GM23338 (cell line): ENCODE results near the gene MFAP5. TPM values are rescaled to one million over a fixed set of nuclear protein-coding genes. Genes with fewer than 3 reads are reported as not detected.

Experiments
- ATAC-seq: fragments of 200-7000 bp; cut with Tn5 transposase; 3 replicates; pipeline ENCODE4 v1.9.1; 2020
- DNase-seq: peaks from one replicate; pipeline ENCODE4 v3.0.0-alpha.2; 2015; ENCODE audit warnings: low spot score
- H2AFZ ChIP-seq: fragments of 200-600 bp; sonication (generic); 2 replicates; pipeline ENCODE4 v1.8.0; 2016; ENCODE audit warnings: antibody characterized with exemption, mild to moderate bottlenecking, moderate library complexity
- H3F3A ChIP-seq: fragments of 200-600 bp; sonication (generic); replicated peaks from 2 replicates; pipeline ENCODE4 v1.8.0; 2017; ENCODE audit warnings: antibody characterized with exemption, mixed run types, low read depth
- H3K27ac ChIP-seq: fragments of 200-600 bp; sonication (generic); 2 replicates; pipeline ENCODE4 v1.6.1; 2016; ENCODE audit warnings: low read depth
- H3K27me3 ChIP-seq: fragments of 200-600 bp; sonication (generic); 2 replicates; pipeline ENCODE4 v1.8.0; 2016; ENCODE audit warnings: mild to moderate bottlenecking, mixed run types, moderate library complexity; ENCODE audit not compliant: insufficient read depth
- H3K36me3 ChIP-seq: fragments of 200-600 bp; sonication (generic); 2 replicates; pipeline ENCODE4 v1.8.0; 2016; ENCODE audit warnings: mild to moderate bottlenecking; ENCODE audit not compliant: insufficient read depth
- H3K4me1 ChIP-seq: fragments of 200-600 bp; sonication (generic); 2 replicates; pipeline ENCODE4 v1.8.0; 2016; ENCODE audit warnings: mild to moderate bottlenecking, moderate library complexity; ENCODE audit not compliant: insufficient read depth
- H3K4me2 ChIP-seq: fragments of 200-600 bp; sonication (generic); 2 replicates; pipeline ENCODE4 v1.7.1; 2017; ENCODE audit warnings: mixed run types
- H3K4me3 ChIP-seq: fragments of 200-600 bp; sonication (generic); 2 replicates; pipeline ENCODE4 v1.6.1; 2016; ENCODE audit warnings: mixed run types
- H3K79me2 ChIP-seq: fragments of 200-600 bp; sonication (generic); replicated peaks from 2 replicates; pipeline ENCODE4 v1.8.0; 2017; ENCODE audit warnings: mild to moderate bottlenecking; ENCODE audit not compliant: insufficient read depth
- H3K9me2 ChIP-seq: fragments of 200-600 bp; sonication (generic); 2 replicates; pipeline ENCODE4 v1.8.0; 2017; ENCODE audit not compliant: insufficient read depth
- H4K20me1 ChIP-seq: fragments of 200-600 bp; sonication (generic); replicated peaks from 2 replicates; pipeline ENCODE4 v1.8.0; 2017; ENCODE audit warnings: mild to moderate bottlenecking; ENCODE audit not compliant: insufficient read depth
- H3K27ac Mint-ChIP-seq: 2 replicates; pipeline ENCODE4 v1.8.0; 2020; ENCODE audit warnings: inconsistent platforms, mild to moderate bottlenecking, moderate library complexity, mixed read lengths
- H3K27me3 Mint-ChIP-seq: 3 replicates; pipeline ENCODE4 v1.8.0; 2022; ENCODE audit warnings: low read depth, mild to moderate bottlenecking, moderate library complexity, mixed read lengths, inconsistent platforms; ENCODE audit not compliant: insufficient read depth, poor library complexity
- H3K36me3 Mint-ChIP-seq: 3 replicates; pipeline ENCODE4 v1.8.0; 2021; ENCODE audit warnings: low read depth, mild to moderate bottlenecking, inconsistent platforms, moderate library complexity, mixed read lengths
- H3K4me1 Mint-ChIP-seq: 3 replicates; pipeline ENCODE4 v1.8.0; 2020; ENCODE audit warnings: mild to moderate bottlenecking, inconsistent platforms, mixed read lengths
- H3K4me3 Mint-ChIP-seq: 3 replicates; pipeline ENCODE4 v1.8.0; 2021; ENCODE audit warnings: moderate library complexity, mild to moderate bottlenecking, inconsistent platforms, mixed read lengths
- H3K9me3 Mint-ChIP-seq: 3 replicates; pipeline ENCODE4 v1.8.0; 2020; ENCODE audit warnings: moderate library complexity, mild to moderate bottlenecking, inconsistent platforms, mixed read lengths
- CREB1 ChIP-seq: fragments of 250-450 bp; sonication (Bioruptor Pico); IDR thresholded peaks from 2 replicates; pipeline ENCODE4 v1.5.0; 2020; ENCODE audit warnings: low read depth, mild to moderate bottlenecking, moderate library complexity
- CTCF ChIP-seq, 2 experiments: fragments of 200-600 bp in 1 of 2; sonication (generic) in 1 of 2; conservative IDR thresholded peaks; 2 replicates each; pipeline versions ENCODE4 v1.5.1 to v1.6.1; 2016 to 2017; ENCODE audit warnings: antibody characterized with exemption in 2 of 2, low read depth in 2 of 2, mild to moderate bottlenecking in 2 of 2, moderate library complexity in 1 of 2
- ETS1 ChIP-seq: IDR thresholded peaks from 2 replicates; pipeline ENCODE4 v1.6.1; 2016; ENCODE audit warnings: antibody characterized with exemption
- EZH2 ChIP-seq: fragments of 200-600 bp; sonication (generic); IDR thresholded peaks from one replicate; pipeline ENCODE4 v1.8.0; 2017; ENCODE audit warnings: antibody characterized with exemption, mild to moderate bottlenecking, low read depth; ENCODE audit not compliant: unreplicated experiment
- JUNB ChIP-seq: IDR thresholded peaks from one replicate; pipeline ENCODE4 v1.6.1; 2016; ENCODE audit warnings: antibody characterized with exemption; ENCODE audit not compliant: unreplicated experiment
- NANOG ChIP-seq: IDR thresholded peaks from 2 replicates; pipeline ENCODE4 v1.6.1; 2016; ENCODE audit warnings: antibody characterized with exemption, borderline replicate concordance
- POLR2AphosphoS5 ChIP-seq: IDR thresholded peaks from 2 replicates; pipeline ENCODE4 v1.6.1; 2016; ENCODE audit warnings: antibody characterized with exemption, low read depth
- REST ChIP-seq: IDR thresholded peaks from one replicate; pipeline ENCODE4 v1.6.1; 2018; ENCODE audit warnings: antibody characterized with exemption; ENCODE audit not compliant: unreplicated experiment
- ZNF331 ChIP-seq: fragments of 250-450 bp; sonication (Bioruptor Pico); IDR thresholded peaks from 2 replicates; pipeline ENCODE4 v1.5.0; 2020; ENCODE audit warnings: low read depth, mild to moderate bottlenecking, moderate library complexity
- polyA plus RNA-seq: library from polyadenylated mRNA; unstranded; fragments of >200 nt; fragmentation: Nextera tagmentation; extraction: Ambion mirVana; gene quantifications from 2 replicates; pipeline ENCODE4 v1.2.1, GENCODE V29; 2016
- total RNA-seq: library from RNA; depleted of rRNA; stranded (reverse); fragments of >200 nt; shearing (Covaris generic); gene quantifications from 2 replicates; pipeline ENCODE4 v1.2.3, GENCODE V29; 2014

Gene MFAP5
- total and polyA plus RNA-seq, 2 experiments from 2014 or later = 0.68 to 0.90 TPM

DNA sequence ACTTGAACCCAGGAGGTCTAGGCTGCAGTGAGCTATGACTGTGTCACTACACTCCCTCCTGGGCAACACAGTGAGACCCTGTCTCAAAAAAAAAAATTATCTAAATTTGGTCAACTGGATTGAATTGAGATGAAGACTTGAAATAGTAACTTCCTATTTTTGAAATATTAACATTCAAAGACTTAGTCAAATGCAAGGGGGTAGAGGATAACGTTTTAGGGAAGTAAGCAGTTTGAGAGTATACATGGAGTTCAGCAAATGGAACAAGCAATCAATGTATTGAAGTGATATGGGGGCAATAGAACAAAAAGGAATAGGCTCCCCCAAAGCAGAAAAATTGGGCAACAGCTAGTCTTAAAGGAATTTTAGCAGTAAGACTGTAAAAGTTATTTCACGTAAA, 4.6 kb upstream of the MFAP5 start:
- H3K9me3 Mint-ChIP-seq = peaks cover 15% of the 10 kb centered on the region; the same call in 2 of the 3 replicates

More for the DNA sequence above, 4.6 kb upstream of the MFAP5 start:
- no peak overlapping the region for H3K27ac Mint-ChIP-seq
- H3K27ac ChIP-seq = no peak overlapping the region
- no peak overlapping the region for H3K4me2 ChIP-seq
- no peak overlapping the region for H3K4me3 Mint-ChIP-seq
- no peaks in the 10 kb centered on the region for H4K20me1 ChIP-seq
- H3K79me2 ChIP-seq = no peaks in the 10 kb centered on the region
- H3K36me3 Mint-ChIP-seq = peaks cover 2% of the 10 kb centered on the region; the same call in 1 of the 3 replicates
- H2AFZ ChIP-seq = no peak overlapping the region
- H3K4me1 Mint-ChIP-seq = no peaks in the 10 kb centered on the region; the same call in 2 of the 3 replicates
- no peak for TF ChIP-seq REST
- no peak for TF ChIP-seq JUNB
- TF ChIP-seq ZNF331 (CRISPR knock-in tag) = no peak
- no peak for TF ChIP-seq POLR2AphosphoS5
- TF ChIP-seq CREB1 (CRISPR knock-in tag) = no peak
- TF ChIP-seq NANOG = no peak
- TF ChIP-seq ETS1 = no peak
- TF ChIP-seq CTCF (conservative IDR thresholded peaks at IDR 0.05; ENCODE audit: low read depth in 2 of 2) = no peak
- TF ChIP-seq EZH2 = no peak
- H3K27me3 Mint-ChIP-seq = no peaks in the 10 kb centered on the region
- 0 out of 2 replicates have a peak, but pooled peaks cover 3% of the 10 kb centered on the region for H3F3A ChIP-seq
- H3K4me3 ChIP-seq = no peak overlapping the region
- no peaks in the 10 kb centered on the region for H3K27me3 ChIP-seq
- DNase-seq (no peak), ATAC-seq (no peak)
- H3K36me3 ChIP-seq = no peaks in the 10 kb centered on the region
- H3K4me1 ChIP-seq = no peaks in the 10 kb centered on the region
- no peaks in the 10 kb centered on the region for H3K9me2 ChIP-seq
